K562 (cell line): ENCODE measurements around the gene SPAG7. TPM values are rescaled to one million over a fixed set of nuclear protein-coding genes. Genes with fewer than 3 reads are reported as not detected.

Source experiments
- ATF7 ChIP-seq: fragments of 450-650 bp; IDR thresholded peaks from 2 replicates; pipeline ENCODE4 v1.7.1; 2014; ENCODE audit warnings: mild to moderate bottlenecking, moderate library complexity
- BHLHE40 ChIP-seq: IDR thresholded peaks from 2 replicates; pipeline ENCODE4 v1.6.1; 2011; ENCODE audit warnings: low read length, improper control_type of control experiment
- CUX1 ChIP-seq: fragments of 200-800 bp; sonication (Bioruptor generic); IDR thresholded peaks from 2 replicates; pipeline ENCODE4 v1.6.1; 2016; ENCODE audit warnings: missing genetic modification characterization, missing compliant biosample characterization
- HDAC2 ChIP-seq: fragments of 450-650 bp; IDR thresholded peaks from 2 replicates; pipeline ENCODE4 v1.6.1; 2016; ENCODE audit warnings: mild to moderate bottlenecking
- HMG20B ChIP-seq: fragments of 250-450 bp; sonication (Bioruptor Pico); IDR thresholded peaks from 2 replicates; pipeline ENCODE4 v1.5.0; 2021; ENCODE audit warnings: mild to moderate bottlenecking
- IRF1 ChIP-seq: sonication (generic); formaldehyde crosslinking; IDR thresholded peaks from 2 replicates; pipeline ENCODE4 v1.8.0; 2022; ENCODE audit warnings: missing genetic modification reagents, mild to moderate bottlenecking, borderline replicate concordance
- MXD1 ChIP-seq: fragments of 250-450 bp; sonication (Bioruptor Pico); IDR thresholded peaks from 2 replicates; pipeline ENCODE4 v1.8.0; 2021; ENCODE audit warnings: borderline replicate concordance, mild to moderate bottlenecking, moderate library complexity; ENCODE audit not compliant: poor library complexity, severe bottlenecking
- NCOA6 ChIP-seq: fragments of 450-650 bp; IDR thresholded peaks from 2 replicates; pipeline ENCODE4 v1.6.1; 2017; ENCODE audit warnings: mild to moderate bottlenecking
- PYGO2 ChIP-seq: fragments of 450-650 bp; IDR thresholded peaks from 2 replicates; pipeline ENCODE4 v1.6.1; 2016; ENCODE audit warnings: mild to moderate bottlenecking, missing genetic modification characterization, moderate library complexity, missing compliant biosample characterization
- SAFB ChIP-seq: fragments of 200-400 bp; formaldehyde crosslinking; IDR thresholded peaks from 2 replicates; pipeline ENCODE4 v1.6.1; 2017; ENCODE audit warnings: low read depth, low read length, borderline replicate concordance
- SIX5 ChIP-seq, 2 experiments: IDR thresholded peaks; 2 replicates each; pipeline ENCODE4 v1.6.1; 2011; ENCODE audit warnings: low read length in 2 of 2, borderline replicate concordance in 1 of 2, low read depth in 1 of 2, mild to moderate bottlenecking in 1 of 2, moderate library complexity in 1 of 2; ENCODE audit not compliant: insufficient read depth in 1 of 2
- TAF1 ChIP-seq: IDR thresholded peaks from 2 replicates; pipeline ENCODE4 v1.6.1; 2011; ENCODE audit warnings: mild to moderate bottlenecking, low read length, moderate library complexity; ENCODE audit not compliant: insufficient read depth, control insufficient read depth, severe bottlenecking; ENCODE audit errors: extremely low read depth
- THAP7 ChIP-seq: fragments of 250-450 bp; sonication (Bioruptor Pico); IDR thresholded peaks from 2 replicates; pipeline ENCODE4 v1.5.0; 2021
- XRCC5 ChIP-seq: fragments of 200-400 bp; formaldehyde crosslinking; IDR thresholded peaks from 2 replicates; pipeline ENCODE4 v1.6.1; 2017; ENCODE audit warnings: low read depth, mild to moderate bottlenecking, low read length
- ZKSCAN1 ChIP-seq: fragments of 150-350 bp; IDR thresholded peaks from 2 replicates; pipeline ENCODE4 v1.6.1; 2016; ENCODE audit warnings: low read depth, low read length
- ZNF449 ChIP-seq: fragments of 250-450 bp; sonication (Bioruptor Pico); IDR thresholded peaks from 2 replicates; pipeline ENCODE4 v1.8.0; 2022; ENCODE audit warnings: moderate library complexity, mild to moderate bottlenecking, inconsistent platforms
- polyA plus RNA-seq, 8 experiments: library from polyadenylated mRNA; depleted of rRNA in 4 of 8; stranded (reverse) in 5 of 8; unstranded in 3 of 8; fragments of >200 nt; fragmentation: Nextera tagmentation in 2 of 8; fragmentation: Illumina TruSeq in 1 of 8; extraction: Ambion mirVana in 2 of 8; extraction: Trizol in 1 of 8; gene quantifications; 2 replicates each; pipeline versions ENCODE4 v1.2.1 to v1.2.3, GENCODE V29; 2011 to 2014; ENCODE audit warnings: inconsistent platforms in 1 of 8, missing spikeins in 1 of 8
- total RNA-seq, 7 experiments: library from RNA; depleted of rRNA in 6 of 7; stranded (reverse); fragments of >200 nt in 6 of 7; fragmentation: Illumina TruSeq in 2 of 7; extraction: Trizol in 2 of 7; gene quantifications; 2 replicates each; pipeline versions ENCODE4 v1.2.1 to v1.2.3, GENCODE V29; 2011 to 2021; ENCODE audit warnings: low replicate concordance in 1 of 7

Gene SPAG7
- total and polyA plus RNA-seq, 9 of the 15 experiments (the other 6 are each of a cell fraction or from before 2014, with no cell fraction given) = 5.6 to 53.5 (median 36.3) TPM

GRCh38 chr17:4986951-4987766, 19.5 kb upstream of the SPAG7 start, which contains the start of gene CAMTA2 (continued):
- TF ChIP-seq IRF1 (CRISPR knock-in tag) (no peak; the same call in 1 of the 2 replicates), HMG20B (CRISPR knock-in tag) (no peak), SIX5 (IDR thresholded peaks at IDR 0.05; ENCODE audit: borderline replicate concordance in 1 of 2, insufficient read depth in 1 of 2, low read depth in 1 of 2, low read length in 2 of 2) (peak; percentile 17 to 25; a peak in 1 of 4 replicates), THAP7 (CRISPR knock-in tag) (no peak), CUX1 (CRISPR knock-in tag) (no peak), NCOA6 (peak; percentile 54; the same call in 1 of the 2 replicates), XRCC5 (0 out of 2 replicates have a peak, but pooled peaks have one; percentile 89), ZKSCAN1 (peak; percentile 11; the same call in 1 of the 2 replicates), ATF7 (peak; percentile 89), MXD1 (CRISPR knock-in tag) (no peak), ZNF449 (CRISPR knock-in tag) (no peak), BHLHE40 (peak; percentile 51), SAFB (peak; percentile 66), PYGO2 (no peak), HDAC2 (no peak), TAF1 (peak; percentile 59)
